Measurements from ENCODE around the gene TRIM44.
"Not testable (repeated sequence)": the region's sequence is repeated elsewhere in the genome, so short reads cannot be mapped to it uniquely, and the experiment has no call there.

The TRIM44 gene

GRCh38 chr11:35675901-35676610 is 13.5 kb downstream of the TRIM44 start:
- DNase-seq, result no peak

GRCh38 chr11:35676611-35676965 is 14.0 kb downstream of the TRIM44 start:
- DNase-seq, result no peak

- DNase-seq, result no peak
These were observed 15.3 kb downstream of the TRIM44 start for GRCh38 chr11:35677904-35678303.

GRCh38 chr11:35678471-35678870 is 15.9 kb downstream of the TRIM44 start:
- peak in 1 of 2 experiments; percentile 23 for DNase-seq

- DNase-seq, result no peak
These were observed 16.4 kb downstream of the TRIM44 start for GRCh38 chr11:35678975-35679374.

GRCh38 chr11:35680506-35680905 is 17.9 kb downstream of the TRIM44 start:
- no peak for DNase-seq

- DNase-seq, result no peak
These were observed 18.7 kb downstream of the TRIM44 start for GRCh38 chr11:35681163-35681767.

GRCh38 chr11:35682230-35683173 is 19.9 kb downstream of the TRIM44 start:
- DNase-seq, result peak; percentile 4 to 41

- no peak for DNase-seq
These were observed 21.3 kb downstream of the TRIM44 start for GRCh38 chr11:35683728-35684339.

- DNase-seq, result no peak
These were observed 25.4 kb downstream of the TRIM44 start for GRCh38 chr11:35688023-35688422.

GRCh38 chr11:35689081-35689996 is 26.8 kb downstream of the TRIM44 start:
- no peak for DNase-seq

- DNase-seq, result no peak
These were observed 39.6 kb downstream of the TRIM44 start for GRCh38 chr11:35702126-35702525.

GRCh38 chr11:35709376-35709775 is 46.8 kb downstream of the TRIM44 start:
- no peak for DNase-seq

GRCh38 chr11:35711173-35711910 is 48.8 kb downstream of the TRIM44 start:
- DNase-seq, result no peak

GRCh38 chr11:35711924-35712323 is 49.3 kb downstream of the TRIM44 start:
- no peak for DNase-seq

GRCh38 chr11:35712533-35712932 is 50.0 kb downstream of the TRIM44 start:
- no peak for DNase-seq

- no peak for DNase-seq
These were observed 52.5 kb downstream of the TRIM44 start for GRCh38 chr11:35714882-35715627.

GRCh38 chr11:35715677-35716076 is 53.1 kb downstream of the TRIM44 start:
- DNase-seq, result not testable (repeated sequence)

- DNase-seq, result no peak
These were observed 54.5 kb downstream of the TRIM44 start for GRCh38 chr11:35717043-35717442.

GRCh38 chr11:35717520-35717919 is 54.9 kb downstream of the TRIM44 start:
- no peak for DNase-seq
